Liver (tissue), 9 donors: ENCODE data around the gene RABL3. TPM values are rescaled to one million over a fixed set of nuclear protein-coding genes. Genes with fewer than 3 reads are reported as not detected.

ENCODE experiments used
- DNase-seq: peaks from one replicate; pipeline ENCODE4 v3.0.0-alpha.2; 2017; ENCODE audit warnings: low spot score
- H3K27ac ChIP-seq, 2 donors: one replicate each; pipeline ENCODE4 v1.7.0; 2013; ENCODE audit warnings: inconsistent platforms in 2 of 2, low read length in 2 of 2, control low read depth in 1 of 2, low read depth in 1 of 2, mild to moderate bottlenecking in 1 of 2
- H3K27me3 ChIP-seq, 4 donors: one replicate each; pipeline versions ENCODE4 v1.6.1 to v1.7.0; 2013; ENCODE audit warnings: low read length in 3 of 4, inconsistent platforms in 1 of 4, mild to moderate bottlenecking in 1 of 4, moderate library complexity in 1 of 4; ENCODE audit not compliant: control insufficient read depth in 4 of 4, insufficient read depth in 4 of 4
- H3K36me3 ChIP-seq, 4 donors: one replicate each; pipeline versions ENCODE4 v1.6.1 to v1.7.0; 2013; ENCODE audit warnings: low read length in 3 of 4, mild to moderate bottlenecking in 3 of 4, low read depth in 1 of 4, moderate library complexity in 1 of 4; ENCODE audit not compliant: control insufficient read depth in 4 of 4, insufficient read depth in 3 of 4
- H3K4me1 ChIP-seq, 4 donors: one replicate each; pipeline versions ENCODE4 v1.6.1 to v1.7.0; 2013; ENCODE audit warnings: low read length in 3 of 4, mild to moderate bottlenecking in 3 of 4, moderate library complexity in 1 of 4; ENCODE audit not compliant: control insufficient read depth in 4 of 4, insufficient read depth in 4 of 4
- H3K4me3 ChIP-seq, 3 donors: one replicate each; pipeline versions ENCODE4 v1.6.1 to v1.7.0; 2013; ENCODE audit warnings: low read length in 3 of 3, control low read depth in 1 of 3, low read depth in 1 of 3, mild to moderate bottlenecking in 1 of 3
- H3K9ac ChIP-seq, 2 donors: one replicate each; pipeline ENCODE4 v1.7.0; 2013; ENCODE audit warnings: low read length in 2 of 2, mild to moderate bottlenecking in 2 of 2, moderate library complexity in 2 of 2, control low read depth in 1 of 2, low read depth in 1 of 2
- H3K9me3 ChIP-seq, 4 donors: one replicate each; pipeline versions ENCODE4 v1.6.1 to v1.7.0; 2013; ENCODE audit warnings: low read length in 3 of 4; ENCODE audit not compliant: control insufficient read depth in 4 of 4
- FOXA1 ChIP-seq: IDR thresholded peaks from 2 replicates; pipeline ENCODE4 v1.6.1; 2016; ENCODE audit warnings: antibody characterized with exemption
- FOXA2 ChIP-seq: IDR thresholded peaks from 2 replicates; pipeline ENCODE4 v1.6.1; 2016; ENCODE audit warnings: antibody characterized with exemption
- GABPA ChIP-seq, 2 donors: IDR thresholded peaks in 1 of 2; conservative IDR thresholded peaks in 1 of 2; 2 replicates each; pipeline ENCODE4 v1.6.1; 2016; ENCODE audit warnings: antibody characterized with exemption in 2 of 2, mild to moderate bottlenecking in 1 of 2, moderate library complexity in 1 of 2
- HNF4A ChIP-seq, 2 donors: conservative IDR thresholded peaks; 2 replicates each; pipeline ENCODE4 v1.6.1; 2016; ENCODE audit warnings: antibody characterized with exemption in 2 of 2, mild to moderate bottlenecking in 2 of 2
- HNF4G ChIP-seq: IDR thresholded peaks from 2 replicates; pipeline ENCODE4 v1.6.1; 2016; ENCODE audit warnings: antibody characterized with exemption
- JUND ChIP-seq, 2 donors: IDR thresholded peaks; 2 replicates each; pipeline ENCODE4 v1.6.1; 2016; ENCODE audit warnings: antibody characterized with exemption in 2 of 2
- NR2F2 ChIP-seq: IDR thresholded peaks from 2 replicates; pipeline ENCODE4 v1.6.1; 2016; ENCODE audit warnings: antibody characterized with exemption
- RAD21 ChIP-seq, 2 donors: IDR thresholded peaks; 2 replicates each; pipeline ENCODE4 v1.6.1; 2016; ENCODE audit warnings: antibody characterized with exemption in 2 of 2, mild to moderate bottlenecking in 2 of 2
- RXRA ChIP-seq, 2 donors: IDR thresholded peaks; 2 replicates each; pipeline ENCODE4 v1.6.1; 2017 to 2018; ENCODE audit warnings: antibody characterized with exemption in 2 of 2, mild to moderate bottlenecking in 1 of 2
- SP1 ChIP-seq: IDR thresholded peaks from 2 replicates; pipeline ENCODE4 v1.6.1; 2018; ENCODE audit warnings: antibody characterized with exemption, mild to moderate bottlenecking
- TAF1 ChIP-seq: conservative IDR thresholded peaks from 2 replicates; pipeline ENCODE4 v1.6.1; 2016; ENCODE audit warnings: antibody characterized with exemption, mild to moderate bottlenecking
- YY1 ChIP-seq: IDR thresholded peaks from 2 replicates; pipeline ENCODE4 v1.6.1; 2016; ENCODE audit warnings: antibody characterized with exemption, mild to moderate bottlenecking
- WGBS: extraction: QIAGEN DNeasy Blood & Tissue Kit; methylation state at CpG from one replicate; pipeline ENCODE4 v1.1.7; 2013; 5-methylcytosine and 5-hydroxymethylcytosine counted together
- polyA plus RNA-seq, 2 donors: library from polyadenylated mRNA; stranded (reverse) in 1 of 2; unstranded in 1 of 2; fragments of 200-250 nt in 1 of 2; fragments of >200 nt in 1 of 2; fragmentation: Nextera tagmentation in 1 of 2; extraction: Ambion mirVana in 1 of 2; gene quantifications; one replicate each; pipeline versions ENCODE4 v1.2.1 to v1.2.3, GENCODE V29; 2013 to 2015
- total RNA-seq, 2 donors: library from RNA; depleted of rRNA; stranded (reverse); fragments of >200 nt; gene quantifications; one replicate each; pipeline ENCODE4 v1.2.3, GENCODE V29; 2014
- TF ChIP-seq, protein P1 (sequence below): IDR thresholded peaks from 2 replicates; pipeline ENCODE4 v1.6.1; 2016; ENCODE audit warnings: antibody characterized with exemption
- TF ChIP-seq, protein P2 (sequence below): IDR thresholded peaks from 2 replicates; pipeline ENCODE4 v1.6.1; 2016; ENCODE audit warnings: antibody characterized with exemption, mild to moderate bottlenecking
- TF ChIP-seq, protein P3 (sequence below): IDR thresholded peaks from 2 replicates; pipeline ENCODE4 v1.6.1; 2016; ENCODE audit warnings: antibody characterized with exemption
- TF ChIP-seq, protein P4 (sequence below): IDR thresholded peaks from 2 replicates; pipeline ENCODE4 v1.6.1; 2016; ENCODE audit warnings: antibody characterized with exemption
- TF ChIP-seq, protein P5 (sequence below): fragments of 150-350 bp; IDR thresholded peaks from 2 replicates; pipeline ENCODE4 v1.5.1; 2017; ENCODE audit warnings: improper control_type of control experiment, low read depth, low read length; ENCODE audit not compliant: missing input control
- donor health status: healthy.
- donor health status: healthy.
- donor health status: healthy.
- donor health status: healthy.
- donor health status: healthy.

The RABL3 gene
- total and polyA plus RNA-seq, 4 donors, result 8.6 to 14.1 (median 13.1) TPM

DNA sequence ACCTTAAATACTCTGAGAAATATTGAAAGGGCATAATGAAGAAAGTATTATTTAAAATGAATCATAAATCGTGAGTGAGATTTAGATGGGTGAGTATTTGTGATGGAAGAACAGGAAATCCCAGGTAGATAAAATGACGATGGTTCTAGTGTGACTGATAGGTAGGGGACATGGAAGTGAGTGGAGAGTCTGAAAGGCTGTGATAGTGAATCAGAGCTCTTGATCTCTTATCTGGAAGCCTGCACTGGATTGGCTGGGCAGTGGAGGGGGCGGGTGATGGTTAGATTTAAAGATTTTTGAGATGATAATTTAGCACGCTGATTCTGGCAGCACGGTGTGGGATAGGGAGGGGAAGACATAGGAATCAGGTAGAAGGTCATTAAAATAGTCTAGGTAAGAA, 80.4 kb downstream of the RABL3 start:
- Histone ChIP-seq H3K27me3 (no peaks in the 10 kb centered on the region), H3K4me3 (no peak overlapping the region), H3K4me1 (no peaks in the 10 kb centered on the region), H3K9ac (no peak overlapping the region), H3K9me3 (no peaks in the 10 kb centered on the region), H3K27ac (no peak overlapping the region), H3K36me3 (peaks cover 2 to 48% (median 25%) of the 10 kb centered on the region in 4 donors)
- WGBS, result 68% methylated on average over 5 of the region's 5 CpGs
- DNase-seq, result no peak
- TF ChIP-seq, protein P1, sequence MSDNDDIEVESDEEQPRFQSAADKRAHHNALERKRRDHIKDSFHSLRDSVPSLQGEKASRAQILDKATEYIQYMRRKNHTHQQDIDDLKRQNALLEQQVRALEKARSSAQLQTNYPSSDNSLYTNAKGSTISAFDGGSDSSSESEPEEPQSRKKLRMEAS, result no peak
- TF ChIP-seq HNF4G, result no peak
- no peak for TF ChIP-seq HNF4A (conservative IDR thresholded peaks at IDR 0.05)
- TF ChIP-seq JUND (IDR thresholded peaks at IDR 0.05), result no peak
- TF ChIP-seq NR2F2, result no peak
- TF ChIP-seq RAD21 (IDR thresholded peaks at IDR 0.05), result no peak
- TF ChIP-seq, protein P2, sequence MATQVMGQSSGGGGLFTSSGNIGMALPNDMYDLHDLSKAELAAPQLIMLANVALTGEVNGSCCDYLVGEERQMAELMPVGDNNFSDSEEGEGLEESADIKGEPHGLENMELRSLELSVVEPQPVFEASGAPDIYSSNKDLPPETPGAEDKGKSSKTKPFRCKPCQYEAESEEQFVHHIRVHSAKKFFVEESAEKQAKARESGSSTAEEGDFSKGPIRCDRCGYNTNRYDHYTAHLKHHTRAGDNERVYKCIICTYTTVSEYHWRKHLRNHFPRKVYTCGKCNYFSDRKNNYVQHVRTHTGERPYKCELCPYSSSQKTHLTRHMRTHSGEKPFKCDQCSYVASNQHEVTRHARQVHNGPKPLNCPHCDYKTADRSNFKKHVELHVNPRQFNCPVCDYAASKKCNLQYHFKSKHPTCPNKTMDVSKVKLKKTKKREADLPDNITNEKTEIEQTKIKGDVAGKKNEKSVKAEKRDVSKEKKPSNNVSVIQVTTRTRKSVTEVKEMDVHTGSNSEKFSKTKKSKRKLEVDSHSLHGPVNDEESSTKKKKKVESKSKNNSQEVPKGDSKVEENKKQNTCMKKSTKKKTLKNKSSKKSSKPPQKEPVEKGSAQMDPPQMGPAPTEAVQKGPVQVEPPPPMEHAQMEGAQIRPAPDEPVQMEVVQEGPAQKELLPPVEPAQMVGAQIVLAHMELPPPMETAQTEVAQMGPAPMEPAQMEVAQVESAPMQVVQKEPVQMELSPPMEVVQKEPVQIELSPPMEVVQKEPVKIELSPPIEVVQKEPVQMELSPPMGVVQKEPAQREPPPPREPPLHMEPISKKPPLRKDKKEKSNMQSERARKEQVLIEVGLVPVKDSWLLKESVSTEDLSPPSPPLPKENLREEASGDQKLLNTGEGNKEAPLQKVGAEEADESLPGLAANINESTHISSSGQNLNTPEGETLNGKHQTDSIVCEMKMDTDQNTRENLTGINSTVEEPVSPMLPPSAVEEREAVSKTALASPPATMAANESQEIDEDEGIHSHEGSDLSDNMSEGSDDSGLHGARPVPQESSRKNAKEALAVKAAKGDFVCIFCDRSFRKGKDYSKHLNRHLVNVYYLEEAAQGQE, result no peak
- no peak for TF ChIP-seq GABPA (IDR thresholded peaks at IDR 0.05 in 1 of 2, conservative IDR thresholded peaks at IDR 0.05 in 1 of 2)
- TF ChIP-seq FOXA2, result no peak
- no peak for TF ChIP-seq TAF1
- TF ChIP-seq, protein P3, sequence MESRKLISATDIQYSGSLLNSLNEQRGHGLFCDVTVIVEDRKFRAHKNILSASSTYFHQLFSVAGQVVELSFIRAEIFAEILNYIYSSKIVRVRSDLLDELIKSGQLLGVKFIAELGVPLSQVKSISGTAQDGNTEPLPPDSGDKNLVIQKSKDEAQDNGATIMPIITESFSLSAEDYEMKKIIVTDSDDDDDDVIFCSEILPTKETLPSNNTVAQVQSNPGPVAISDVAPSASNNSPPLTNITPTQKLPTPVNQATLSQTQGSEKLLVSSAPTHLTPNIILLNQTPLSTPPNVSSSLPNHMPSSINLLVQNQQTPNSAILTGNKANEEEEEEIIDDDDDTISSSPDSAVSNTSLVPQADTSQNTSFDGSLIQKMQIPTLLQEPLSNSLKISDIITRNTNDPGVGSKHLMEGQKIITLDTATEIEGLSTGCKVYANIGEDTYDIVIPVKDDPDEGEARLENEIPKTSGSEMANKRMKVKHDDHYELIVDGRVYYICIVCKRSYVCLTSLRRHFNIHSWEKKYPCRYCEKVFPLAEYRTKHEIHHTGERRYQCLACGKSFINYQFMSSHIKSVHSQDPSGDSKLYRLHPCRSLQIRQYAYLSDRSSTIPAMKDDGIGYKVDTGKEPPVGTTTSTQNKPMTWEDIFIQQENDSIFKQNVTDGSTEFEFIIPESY, result no peak
- TF ChIP-seq SP1, result no peak
- TF ChIP-seq, protein P4, sequence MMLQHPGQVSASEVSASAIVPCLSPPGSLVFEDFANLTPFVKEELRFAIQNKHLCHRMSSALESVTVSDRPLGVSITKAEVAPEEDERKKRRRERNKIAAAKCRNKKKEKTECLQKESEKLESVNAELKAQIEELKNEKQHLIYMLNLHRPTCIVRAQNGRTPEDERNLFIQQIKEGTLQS, result no peak
- TF ChIP-seq, protein P5, sequence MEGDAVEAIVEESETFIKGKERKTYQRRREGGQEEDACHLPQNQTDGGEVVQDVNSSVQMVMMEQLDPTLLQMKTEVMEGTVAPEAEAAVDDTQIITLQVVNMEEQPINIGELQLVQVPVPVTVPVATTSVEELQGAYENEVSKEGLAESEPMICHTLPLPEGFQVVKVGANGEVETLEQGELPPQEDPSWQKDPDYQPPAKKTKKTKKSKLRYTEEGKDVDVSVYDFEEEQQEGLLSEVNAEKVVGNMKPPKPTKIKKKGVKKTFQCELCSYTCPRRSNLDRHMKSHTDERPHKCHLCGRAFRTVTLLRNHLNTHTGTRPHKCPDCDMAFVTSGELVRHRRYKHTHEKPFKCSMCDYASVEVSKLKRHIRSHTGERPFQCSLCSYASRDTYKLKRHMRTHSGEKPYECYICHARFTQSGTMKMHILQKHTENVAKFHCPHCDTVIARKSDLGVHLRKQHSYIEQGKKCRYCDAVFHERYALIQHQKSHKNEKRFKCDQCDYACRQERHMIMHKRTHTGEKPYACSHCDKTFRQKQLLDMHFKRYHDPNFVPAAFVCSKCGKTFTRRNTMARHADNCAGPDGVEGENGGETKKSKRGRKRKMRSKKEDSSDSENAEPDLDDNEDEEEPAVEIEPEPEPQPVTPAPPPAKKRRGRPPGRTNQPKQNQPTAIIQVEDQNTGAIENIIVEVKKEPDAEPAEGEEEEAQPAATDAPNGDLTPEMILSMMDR, result no peak
- TF ChIP-seq FOXA1, result no peak
- no peak for TF ChIP-seq RXRA (IDR thresholded peaks at IDR 0.05)
- TF ChIP-seq YY1, result no peak
